DMS79 treated with DMSO at 0.1 percent for 48 hours (cell line): ENCODE data around the gene PGRMC1.
"Not testable (repeated sequence)": the region's sequence is repeated elsewhere in the genome, so short reads cannot be mapped to it uniquely, and the experiment has no call there.

ENCODE experiments used
- DNase-seq: peaks from one replicate; lab custom pipeline; 2025; lab: John Stamatoyannopoulos, UW

PGRMC1 gene

DNA sequence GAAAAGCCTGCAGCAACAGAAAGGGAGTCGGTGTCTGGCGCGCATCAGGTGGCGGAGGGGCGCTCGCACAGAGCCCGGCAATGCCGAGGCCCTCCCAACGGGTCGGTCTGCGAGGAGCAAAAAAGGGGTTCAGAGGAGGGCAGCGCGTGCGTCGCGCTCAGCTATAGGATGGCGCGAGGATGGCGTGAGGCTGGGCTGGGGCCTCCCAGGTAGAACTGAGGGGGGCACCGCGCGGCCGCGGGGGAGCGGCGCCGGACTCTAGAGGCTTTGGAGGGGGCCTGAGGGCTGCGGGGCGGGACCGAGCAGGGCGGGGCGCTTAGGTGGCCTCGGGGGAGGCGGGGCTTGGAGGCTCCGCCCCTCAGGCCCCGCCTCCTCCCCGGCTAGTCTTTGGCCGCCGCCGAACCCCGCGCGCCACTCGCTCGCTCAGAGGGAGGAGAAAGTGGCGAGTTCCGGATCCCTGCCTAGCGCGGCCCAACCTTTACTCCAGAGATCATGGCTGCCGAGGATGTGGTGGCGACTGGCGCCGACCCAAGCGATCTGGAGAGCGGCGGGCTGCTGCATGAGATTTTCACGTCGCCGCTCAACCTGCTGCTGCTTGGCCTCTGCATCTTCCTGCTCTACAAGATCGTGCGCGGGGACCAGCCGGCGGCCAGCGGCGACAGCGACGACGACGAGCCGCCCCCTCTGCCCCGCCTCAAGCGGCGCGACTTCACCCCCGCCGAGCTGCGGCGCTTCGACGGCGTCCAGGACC, at the start of gene PGRMC1:
Gene PGRMC1 (plus strand): TSS at position 414 of the 751 bp plus-strand sequence. CDS start 79 bp downstream, at position 493.
- peak; percentile 32 for DNase-seq

DNA sequence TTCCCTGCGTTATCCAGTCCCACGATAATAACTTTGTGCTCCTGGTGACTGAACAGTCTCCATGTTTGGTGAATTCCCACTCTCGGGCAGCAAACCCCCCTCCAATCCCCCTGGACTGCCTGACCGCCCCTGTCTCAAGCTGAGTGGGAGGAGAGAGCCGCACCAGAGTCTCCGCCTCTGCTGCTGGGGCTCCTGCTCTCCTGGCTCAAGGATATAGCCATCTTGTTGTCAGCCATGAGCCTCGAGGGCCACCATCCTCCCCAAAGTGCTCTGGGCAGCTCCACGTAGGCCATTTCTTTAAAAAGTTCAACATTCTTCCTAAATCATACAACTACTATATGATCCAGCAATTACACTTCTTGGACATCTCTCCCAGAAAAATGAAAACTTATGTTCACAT, 49.3 kb upstream of the PGRMC1 start:
- no peak for DNase-seq

DNA sequence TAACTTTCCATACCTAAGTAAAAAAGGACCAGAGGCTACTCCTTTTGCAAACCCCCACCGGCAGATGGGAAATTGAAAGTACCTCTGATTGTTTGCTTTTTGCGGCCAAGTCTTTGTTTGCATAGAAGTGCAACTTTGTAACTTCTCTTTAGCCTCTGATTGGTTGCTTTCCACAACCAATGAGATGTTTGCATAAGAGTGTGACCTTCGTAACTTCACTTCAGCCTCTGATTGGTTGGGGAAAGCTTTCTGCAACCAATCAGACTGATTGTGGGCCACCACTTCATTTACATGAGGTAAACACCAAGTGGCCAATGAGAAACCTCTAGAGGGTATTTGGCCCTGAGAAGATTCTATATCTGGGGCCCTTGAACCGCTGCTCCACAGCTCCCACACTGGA, 48.8 kb upstream of the PGRMC1 start:
- DNase-seq, result no peak

DNA sequence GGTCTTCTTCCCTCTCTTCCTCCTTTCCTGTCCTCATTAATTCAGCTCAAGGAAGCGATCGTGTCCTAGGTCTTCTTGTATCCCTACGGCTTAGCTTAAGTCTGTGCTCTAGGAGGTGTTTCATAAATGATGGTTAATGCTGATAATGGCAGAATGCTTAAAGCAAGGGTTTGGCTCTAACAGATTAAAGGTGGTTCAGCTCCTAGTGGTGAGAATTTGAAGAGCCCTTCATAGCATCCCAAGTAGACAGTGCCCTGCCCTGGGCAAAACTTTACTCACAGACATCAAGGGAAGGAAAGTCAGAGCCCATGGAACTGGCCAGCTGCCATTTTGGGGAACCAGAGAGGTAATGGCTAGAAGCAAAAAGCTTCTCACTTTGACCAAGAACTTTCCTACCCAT, 47.0 kb upstream of the PGRMC1 start:
- DNase-seq, result no peak

DNA sequence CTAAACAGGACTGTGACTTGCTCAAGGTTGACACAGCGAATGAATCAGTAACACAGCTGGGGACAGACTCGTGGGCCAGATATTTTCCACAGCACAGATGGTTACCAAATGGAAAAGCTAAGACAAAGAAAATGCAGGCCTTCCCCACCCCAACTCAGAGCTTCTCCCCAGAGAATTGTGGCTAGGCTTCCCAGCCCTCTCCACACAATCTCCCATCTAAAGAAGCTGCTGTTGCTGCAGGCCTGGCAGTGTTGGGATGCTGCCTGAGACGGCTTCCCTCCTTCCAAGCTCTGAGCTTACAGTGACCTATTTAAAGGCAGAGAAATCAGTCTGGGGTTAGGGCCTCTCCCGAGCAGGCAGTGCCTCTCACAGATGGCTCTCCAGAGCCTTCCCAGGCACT, 46.5 kb upstream of the PGRMC1 start:
- no peak for DNase-seq

DNA sequence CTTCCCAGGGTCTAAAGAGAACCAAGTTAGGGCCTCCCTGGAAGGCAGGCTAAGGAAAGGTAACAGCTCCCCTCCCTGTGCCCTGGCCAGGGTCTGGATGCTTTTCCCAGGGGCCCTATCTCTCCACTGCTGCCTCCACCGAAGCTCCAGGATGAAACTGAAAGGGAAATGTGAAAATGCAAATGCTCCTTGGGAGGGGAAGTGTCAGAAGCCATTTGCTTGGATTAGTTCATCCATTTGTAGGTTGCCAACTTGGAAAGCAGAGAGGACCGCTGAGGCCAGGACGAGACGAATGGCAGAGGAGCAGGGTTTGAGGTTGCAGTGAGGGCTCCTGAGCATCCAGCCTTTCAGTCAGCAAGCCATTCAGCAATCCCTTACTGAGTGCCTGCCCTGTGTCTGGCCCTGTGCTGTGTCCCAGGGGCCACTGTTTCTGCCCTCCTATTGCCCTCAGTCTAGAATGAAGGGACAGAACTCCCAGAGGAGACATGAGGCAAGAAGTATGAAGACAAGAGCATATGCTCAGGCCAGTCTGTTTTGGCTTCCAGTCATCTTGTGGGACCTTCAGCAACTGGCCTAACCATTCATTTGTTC, 45.9 kb upstream of the PGRMC1 start:
- DNase-seq, result no peak

DNA sequence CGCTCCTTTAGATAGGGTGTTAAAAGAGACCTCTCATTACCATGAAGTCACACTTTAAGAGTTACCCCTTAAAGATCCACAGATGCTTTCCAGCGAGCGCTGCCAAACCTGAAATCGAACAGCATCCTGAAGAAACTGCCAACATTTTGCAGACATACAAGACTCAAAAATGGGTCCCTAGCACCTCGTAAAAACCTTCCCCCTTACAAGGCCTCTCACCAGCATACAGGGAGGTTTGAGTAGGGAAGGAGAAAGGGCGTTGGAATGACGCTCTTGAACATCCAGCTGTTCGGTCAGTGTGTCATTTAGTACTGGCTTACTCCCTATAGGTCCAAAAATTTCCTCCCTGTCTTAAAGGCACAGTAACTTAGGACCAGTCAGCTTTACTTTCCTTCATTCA, 45.3 kb upstream of the PGRMC1 start:
- DNase-seq, result no peak

DNA sequence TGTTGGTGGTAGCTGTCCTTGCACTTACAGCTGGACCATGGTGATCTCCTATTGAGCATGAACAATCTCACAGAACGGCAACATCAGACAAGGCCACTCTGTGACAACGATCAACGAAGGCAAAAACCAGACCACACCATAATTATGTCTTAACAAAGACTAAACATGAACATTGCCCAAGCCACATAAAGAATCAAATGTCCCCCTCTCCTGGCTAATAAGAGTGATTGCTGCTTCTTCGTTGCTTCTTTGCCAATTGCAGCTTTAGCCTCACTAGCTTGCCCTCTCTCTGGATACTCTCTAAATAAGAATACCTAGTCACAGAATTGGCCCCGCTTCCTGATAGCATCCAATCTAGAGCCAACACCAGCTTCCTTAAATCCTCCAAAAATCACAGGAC, 41.5 kb upstream of the PGRMC1 start:
- no peak for DNase-seq

DNA sequence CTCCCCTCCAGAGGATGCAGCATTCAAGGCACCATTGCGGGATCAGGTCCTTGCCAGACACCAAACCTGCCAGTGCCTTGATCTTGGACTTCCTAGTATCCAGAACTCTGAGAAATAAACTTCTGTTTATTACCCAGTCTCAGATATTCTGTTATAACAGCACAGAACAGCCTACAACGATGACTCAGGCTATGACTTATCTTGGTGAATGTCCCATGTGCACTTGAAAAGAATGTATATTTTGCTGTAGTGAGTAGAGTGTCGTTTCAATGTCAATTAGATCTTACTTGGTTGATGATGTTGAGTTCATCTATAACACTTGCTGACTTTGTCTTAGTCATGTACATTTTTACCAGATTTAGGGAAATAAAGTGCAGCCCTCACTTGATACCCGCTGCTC, 34.5 kb upstream of the PGRMC1 start:
- no peak for DNase-seq

DNA sequence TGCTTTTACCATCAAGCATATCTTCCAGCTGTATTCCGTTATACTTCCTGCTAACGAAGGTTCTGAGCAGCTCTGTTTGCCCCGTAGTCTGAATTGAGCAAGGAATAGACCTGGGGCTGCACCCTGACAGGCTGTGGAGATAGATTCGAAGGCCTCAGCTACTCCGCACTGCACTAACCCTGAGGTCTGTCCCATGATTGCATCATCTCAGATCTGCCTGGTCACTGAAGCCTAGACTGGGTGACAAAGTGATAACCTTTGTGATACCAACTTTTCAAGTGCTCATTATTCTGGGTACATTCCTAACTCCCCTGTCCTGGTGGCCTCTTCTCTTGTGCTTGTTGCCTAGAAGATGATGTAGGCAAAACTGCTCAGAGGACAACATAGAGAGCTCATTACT, 29.9 kb upstream of the PGRMC1 start:
- DNase-seq, result no peak

DNA sequence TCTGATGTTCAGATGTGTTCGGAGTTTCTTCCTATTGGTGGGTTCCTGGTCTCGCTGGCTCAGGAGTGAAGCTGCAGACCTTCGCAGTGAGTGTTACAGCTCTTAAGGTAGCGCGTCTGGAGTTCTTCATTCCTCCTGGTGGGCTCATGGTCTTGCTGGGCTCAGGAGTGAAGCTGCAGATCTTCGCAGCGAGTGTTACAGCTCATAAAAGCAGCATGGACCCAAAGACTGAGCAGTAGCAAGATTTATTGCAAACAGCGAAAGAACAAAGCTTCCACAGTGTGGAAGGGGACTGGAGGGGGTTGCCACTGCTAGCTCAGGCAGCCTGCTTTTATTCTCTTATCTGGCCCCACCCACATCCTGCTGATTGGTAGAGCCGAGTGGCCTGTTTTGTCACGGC, 28.6 kb upstream of the PGRMC1 start:
- not testable (repeated sequence) for DNase-seq

DNA sequence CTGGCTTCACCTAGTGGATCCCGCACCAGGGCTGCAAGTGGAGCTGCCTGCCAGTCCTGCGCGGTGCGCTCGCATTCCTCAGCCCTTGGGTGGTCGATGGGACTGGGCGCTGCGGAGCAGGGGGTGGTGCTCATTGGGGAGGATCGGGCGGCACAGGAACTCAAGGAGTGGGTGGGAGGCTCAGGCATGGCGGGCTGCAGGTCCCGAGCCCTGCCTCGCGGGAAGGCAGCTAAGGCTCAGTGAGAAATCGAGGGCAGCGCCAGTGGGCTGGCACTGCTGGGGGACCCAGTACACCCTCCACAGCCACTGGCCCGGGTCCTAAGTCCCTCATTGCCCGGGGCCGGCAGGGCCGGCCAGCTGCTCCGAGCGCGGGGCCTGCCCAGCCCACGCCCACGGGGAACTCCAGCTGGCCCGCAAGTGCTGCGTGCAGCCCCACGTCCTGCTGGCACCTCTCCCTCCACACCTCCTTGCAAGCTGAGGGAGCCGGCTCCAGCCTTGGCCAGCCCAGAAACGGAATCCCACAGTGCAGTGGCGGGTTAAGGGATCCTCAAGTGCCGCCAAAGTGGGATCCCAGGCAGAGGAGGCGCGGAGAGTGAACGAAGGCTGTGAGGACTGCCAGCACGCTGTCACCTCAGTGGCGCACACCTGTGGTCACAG, 27.6 kb upstream of the PGRMC1 start:
- no peak for DNase-seq

DNA sequence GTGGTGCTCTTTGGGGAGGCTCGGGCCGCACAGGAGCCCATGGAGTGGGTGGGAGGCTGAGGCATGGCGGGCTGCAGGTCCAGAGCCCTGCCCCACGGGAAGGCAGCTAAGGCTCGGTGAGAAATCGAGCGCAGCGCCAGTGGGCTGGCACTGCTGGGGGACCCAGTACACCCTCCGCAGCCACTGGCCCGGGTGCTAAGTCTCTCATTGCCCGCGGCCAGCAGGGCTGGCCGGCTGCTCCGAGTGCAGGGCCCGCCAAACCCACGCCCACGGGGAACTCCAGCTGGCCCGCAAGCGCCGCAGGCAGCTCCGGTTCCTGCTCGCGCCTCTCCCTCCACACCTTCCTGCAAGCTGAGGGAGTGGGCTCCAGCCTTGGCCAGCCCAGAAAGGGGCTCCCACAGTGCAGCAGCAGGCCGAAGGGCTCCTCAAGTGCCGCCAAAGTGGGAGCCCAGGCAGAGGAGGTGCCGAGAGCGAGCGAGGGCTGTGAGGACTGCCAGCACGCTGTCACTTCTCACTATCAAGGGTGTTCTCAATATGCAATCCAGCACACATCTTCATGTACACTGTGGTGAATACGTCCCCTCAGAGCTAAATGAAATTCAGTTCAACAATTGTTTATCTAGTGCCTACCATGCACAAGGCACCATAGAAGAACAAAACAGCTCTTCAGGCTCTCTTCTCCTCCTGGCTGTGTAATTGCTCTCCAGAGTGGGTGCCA, 25.0 kb upstream of the PGRMC1 start:
- DNase-seq, result not testable (repeated sequence)

DNA sequence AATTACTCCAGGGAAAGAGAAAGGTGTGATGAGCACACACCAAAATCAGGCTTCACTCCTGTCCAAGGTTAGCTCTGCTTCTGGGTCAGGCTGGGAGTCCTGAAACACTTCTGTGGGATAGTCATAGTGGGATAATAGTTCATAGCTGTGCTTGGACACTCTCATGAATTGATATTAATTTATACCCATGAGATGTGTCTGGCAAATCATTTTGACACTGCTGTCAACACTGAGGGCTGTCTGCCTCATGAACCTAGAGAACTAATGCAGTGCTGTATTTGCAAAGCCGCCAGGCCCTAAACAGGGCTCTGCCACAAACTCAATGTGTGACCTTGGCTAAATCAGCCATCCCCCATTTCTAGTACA, 24.5 kb upstream of the PGRMC1 start:
- no peak for DNase-seq

DNA sequence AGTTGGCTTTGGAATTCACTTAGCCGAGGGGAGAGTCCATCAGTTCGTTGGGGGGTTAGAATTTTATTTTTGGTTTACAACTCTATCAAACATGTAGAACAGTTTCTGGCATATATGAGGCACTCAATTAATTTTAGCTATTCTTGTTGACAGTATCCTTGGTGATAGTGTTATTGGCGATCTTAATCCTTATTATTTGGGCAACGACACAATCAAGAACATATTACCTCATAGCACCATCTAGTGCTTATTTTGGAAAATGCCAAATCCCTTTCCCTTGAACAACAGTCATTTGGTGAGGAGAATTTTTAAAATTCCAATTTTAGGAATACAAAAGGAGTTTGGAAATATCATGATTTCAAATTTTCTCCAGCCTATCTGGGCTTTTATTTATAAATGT, 17.9 kb upstream of the PGRMC1 start:
- DNase-seq, result no peak

DNA sequence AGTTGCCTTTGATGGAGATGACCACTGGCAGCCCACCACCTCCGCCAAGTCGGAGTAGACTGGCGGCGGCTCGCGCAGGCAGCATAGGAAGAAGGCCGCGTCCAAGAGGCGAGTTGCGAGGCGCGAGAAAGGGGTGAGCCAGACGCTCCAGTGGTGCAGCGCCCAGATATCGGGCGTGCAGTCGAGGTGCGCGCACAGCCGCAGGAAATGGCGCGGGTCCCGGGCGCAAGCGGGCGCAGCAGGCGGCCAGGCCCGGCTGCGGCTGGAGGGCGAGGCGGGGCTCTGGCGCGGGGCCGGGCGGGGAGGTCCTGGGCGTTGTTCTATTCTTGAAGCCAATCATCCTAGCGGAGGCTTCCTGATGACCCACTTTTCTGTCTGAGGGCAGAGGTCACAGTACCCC, 13.2 kb upstream of the PGRMC1 start:
- no peak for DNase-seq

DNA sequence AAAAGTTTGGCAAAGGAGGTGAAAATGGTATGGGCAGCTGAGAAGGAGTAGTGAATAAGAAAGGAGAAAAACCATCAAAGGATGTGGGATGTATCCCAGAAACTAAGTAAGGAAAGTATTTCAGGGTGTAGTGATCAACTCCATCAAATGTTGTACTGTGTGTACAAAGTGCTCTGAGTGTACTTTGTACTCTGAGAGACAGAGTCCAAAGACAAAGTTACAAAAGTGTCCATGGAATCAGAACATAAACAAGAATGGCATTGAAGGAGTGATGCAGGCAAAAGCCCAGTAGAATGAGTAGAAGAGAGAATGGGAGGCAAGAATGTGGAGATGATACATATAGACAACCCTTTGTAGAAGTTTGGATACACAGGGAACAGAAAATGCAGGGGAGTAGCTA, 12.3 kb upstream of the PGRMC1 start:
- DNase-seq, result no peak

DNA sequence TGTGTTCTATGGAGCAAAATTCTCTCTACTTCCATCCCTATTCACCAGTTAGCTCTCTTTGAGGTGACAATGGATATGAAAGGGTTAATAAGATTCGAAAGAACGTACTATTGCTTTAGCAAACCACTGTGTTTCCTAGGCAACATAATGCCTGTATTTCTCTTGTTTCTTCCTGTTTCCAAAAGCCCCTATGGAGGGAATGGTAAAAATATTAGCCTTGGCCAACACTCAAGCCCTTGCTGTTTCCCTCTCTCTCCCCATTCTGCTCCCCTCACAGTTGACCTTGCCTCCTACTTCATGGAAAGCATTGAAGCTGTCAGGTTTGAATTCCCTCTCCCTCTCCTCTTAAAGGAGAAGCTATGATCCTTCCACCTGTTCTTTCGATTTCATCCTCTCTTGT, 9.6 kb upstream of the PGRMC1 start:
- DNase-seq, result no peak

DNA sequence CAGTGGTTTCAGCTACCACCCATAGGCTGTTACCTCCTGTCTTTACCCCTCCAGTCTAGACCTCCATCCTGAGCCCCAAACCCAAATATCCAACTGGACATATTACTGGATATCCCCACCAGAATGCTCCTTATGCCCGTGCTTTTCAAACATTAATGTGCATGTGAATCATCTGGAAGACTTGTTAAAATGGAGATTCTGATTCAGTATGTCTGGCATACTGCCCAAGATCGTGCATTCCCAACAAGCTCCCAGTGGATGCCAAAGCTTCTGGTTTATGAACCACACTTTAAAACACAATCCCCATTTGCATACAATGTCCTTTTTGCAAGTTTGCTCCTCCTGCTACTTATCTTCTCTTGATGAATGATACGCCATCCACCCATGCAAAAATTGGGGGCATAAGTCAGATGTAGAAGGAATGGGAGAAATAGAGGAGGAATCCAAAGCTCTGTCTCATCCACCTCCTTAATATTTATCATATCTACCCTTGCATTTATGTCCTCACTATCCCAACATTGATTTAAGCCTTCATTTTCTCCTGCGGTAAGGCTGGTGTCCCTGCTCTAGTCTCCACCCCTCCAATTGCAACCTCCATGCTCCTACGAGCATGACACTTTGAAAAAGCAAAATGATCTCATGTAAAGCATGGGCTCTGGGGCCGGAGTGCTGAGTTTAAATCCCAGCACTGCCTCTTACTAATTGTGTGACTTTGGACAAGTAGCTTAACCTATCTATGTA, 7.4 kb upstream of the PGRMC1 start:
- no peak for DNase-seq

DNA sequence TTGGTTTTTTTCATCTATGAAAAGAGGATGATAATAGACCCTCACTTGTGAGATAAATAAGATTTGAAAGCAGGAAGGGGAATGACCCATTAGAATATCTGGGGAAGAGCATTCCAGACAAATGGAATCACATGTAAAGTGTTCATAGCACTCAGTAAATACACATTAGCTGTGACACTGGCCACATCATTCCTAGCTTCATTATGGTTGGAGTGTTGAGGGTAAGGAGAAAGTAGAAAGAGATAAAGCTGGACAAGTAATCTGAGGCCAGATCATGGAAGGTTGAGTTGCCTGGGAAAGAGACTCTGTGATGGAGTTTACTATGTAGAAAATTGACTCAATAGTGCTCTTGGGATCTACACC, 6.9 kb upstream of the PGRMC1 start:
- no peak for DNase-seq

DNA sequence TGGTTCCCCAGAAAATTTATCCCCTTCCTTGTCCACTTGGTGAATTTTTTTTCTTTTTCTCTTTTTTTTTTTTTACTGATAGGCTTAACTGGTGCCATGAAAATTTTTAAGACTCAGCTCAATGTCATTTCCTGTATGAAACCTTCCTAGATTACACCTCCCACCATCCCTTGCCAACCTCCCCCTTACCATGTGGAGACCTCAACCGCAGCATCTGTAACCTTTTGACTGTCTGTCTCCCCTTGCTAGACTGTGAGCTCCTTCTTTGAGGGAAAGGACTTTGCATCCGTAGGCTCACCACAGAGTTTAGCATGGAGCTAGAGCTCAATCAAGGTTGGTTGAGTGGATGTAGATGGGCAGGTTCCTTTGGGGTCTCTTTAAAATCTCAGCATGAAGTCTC, 5.2 kb upstream of the PGRMC1 start:
- DNase-seq, result no peak

DNA sequence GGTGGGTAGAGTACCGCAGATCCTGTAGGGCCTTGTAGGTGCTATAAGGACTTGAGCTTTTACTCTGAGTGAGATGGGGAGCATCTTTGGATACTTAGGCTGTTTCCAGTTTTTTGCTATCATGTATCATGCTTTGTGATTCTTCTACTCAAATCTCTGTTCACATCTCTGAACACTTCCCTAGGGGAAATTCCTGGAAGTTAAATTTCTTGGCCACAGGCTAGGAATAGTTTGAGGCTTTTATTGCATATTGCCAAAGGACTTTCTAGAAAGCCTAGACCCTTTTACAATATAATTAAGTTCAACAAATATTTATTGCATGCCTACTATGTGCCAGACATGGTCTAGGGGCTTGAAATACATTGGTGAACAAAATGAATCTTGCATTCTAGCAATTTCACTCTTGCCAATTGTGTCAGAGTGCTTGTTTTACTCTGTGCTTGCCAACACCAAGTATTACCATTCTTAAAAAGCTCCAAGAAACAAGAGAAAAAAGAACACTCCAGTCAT, 4.1 kb upstream of the PGRMC1 start:
- DNase-seq, result peak; percentile 10
